Kidney capillary endothelial cell (primary cell): ENCODE data around the gene FBXL19.
"Not testable (repeated sequence)": the region's sequence is repeated elsewhere in the genome, so short reads cannot be mapped to it uniquely, and the experiment has no call there.

Experiments
- DNase-seq: peaks from one replicate; pipeline ENCODE4 v3.0.0-alpha.2; 2018; ENCODE audit warnings: low spot score

Gene FBXL19

GRCh38 chr16:30921748-30922419 is 1.5 kb upstream of the FBXL19 start:
- DNase-seq, result peak; percentile 80

- peak; percentile 99 for DNase-seq
Measured at GRCh38 chr16:30922420-30922959, 882 bp upstream of the FBXL19 start.

GRCh38 chr16:30922960-30923535 is 324 bp upstream of the FBXL19 start:
- peak; percentile 98 for DNase-seq

- no peak for DNase-seq
Measured at GRCh38 chr16:30924076-30924912, 922 bp downstream of the FBXL19 start.

- no peak for DNase-seq
Measured at GRCh38 chr16:30924913-30925631, 1.7 kb downstream of the FBXL19 start.

- DNase-seq, result no peak
Measured at GRCh38 chr16:30925632-30925987, 2.2 kb downstream of the FBXL19 start.

- DNase-seq, result no peak
Measured at GRCh38 chr16:30925995-30926811, 2.8 kb downstream of the FBXL19 start.

GRCh38 chr16:30926937-30927788 is 3.8 kb downstream of the FBXL19 start:
- DNase-seq, result no peak

- DNase-seq, result no peak
Measured at GRCh38 chr16:30927789-30928378, 4.5 kb downstream of the FBXL19 start.

GRCh38 chr16:30928390-30928789 is 5.0 kb downstream of the FBXL19 start:
- DNase-seq, result no peak

GRCh38 chr16:30929167-30929566 is 5.8 kb downstream of the FBXL19 start:
- no peak for DNase-seq

- no peak for DNase-seq
Measured at GRCh38 chr16:30930160-30930571, 6.8 kb downstream of the FBXL19 start.

- DNase-seq, result no peak
Measured at GRCh38 chr16:30931068-30931650, 7.8 kb downstream of the FBXL19 start.

GRCh38 chr16:30934827-30935557 is 11.6 kb downstream of the FBXL19 start:
- peak; percentile 63 for DNase-seq

GRCh38 chr16:30937692-30938091 is 14.3 kb downstream of the FBXL19 start:
- DNase-seq, result no peak

- not testable (repeated sequence) for DNase-seq
Measured at GRCh38 chr16:30939571-30939970, 16.2 kb downstream of the FBXL19 start.

- DNase-seq, result peak; percentile 57
Measured at GRCh38 chr16:30941600-30942425, 18.4 kb downstream of the FBXL19 start.

GRCh38 chr16:30942426-30942806 is 19.0 kb downstream of the FBXL19 start:
- no peak for DNase-seq
